Endothelial cell of umbilical vein (primary cell): ENCODE data around the gene ANK2.

ENCODE experiments used
- EZH2 ChIP-seq: IDR thresholded peaks from 2 replicates; pipeline ENCODE4 v1.6.1; 2012; ENCODE audit warnings: borderline replicate concordance, low read depth, mild to moderate bottlenecking, moderate library complexity, low read length, inconsistent platforms; ENCODE audit not compliant: severe bottlenecking
- POLR2A ChIP-seq: IDR thresholded peaks from 2 replicates; pipeline ENCODE4 v1.6.1; 2012; ENCODE audit warnings: low read depth, mild to moderate bottlenecking, control low read depth, low read length
- POLR2AphosphoS5 ChIP-seq: IDR thresholded peaks from 2 replicates; pipeline ENCODE4 v1.6.1; 2012; ENCODE audit warnings: low read depth, mild to moderate bottlenecking, control low read depth, low read length, moderate library complexity; ENCODE audit not compliant: insufficient read depth
- TF ChIP-seq, protein P1 (sequence below): IDR thresholded peaks from 2 replicates; pipeline ENCODE4 v1.6.1; 2011; ENCODE audit not compliant: insufficient read depth, insufficient read length
- TF ChIP-seq, protein P2 (sequence below), 2 donors: IDR thresholded peaks; 1 replicate in 1 of 2; 2 replicates in 1 of 2; pipeline ENCODE4 v1.5.1; 2011; ENCODE audit warnings: low read length in 2 of 2, mild to moderate bottlenecking in 2 of 2, moderate library complexity in 2 of 2, control low read depth in 1 of 2, inconsistent platforms in 1 of 2, low read depth in 1 of 2; ENCODE audit not compliant: insufficient read depth in 1 of 2; ENCODE audit errors: extremely low read depth in 1 of 2

DNA sequence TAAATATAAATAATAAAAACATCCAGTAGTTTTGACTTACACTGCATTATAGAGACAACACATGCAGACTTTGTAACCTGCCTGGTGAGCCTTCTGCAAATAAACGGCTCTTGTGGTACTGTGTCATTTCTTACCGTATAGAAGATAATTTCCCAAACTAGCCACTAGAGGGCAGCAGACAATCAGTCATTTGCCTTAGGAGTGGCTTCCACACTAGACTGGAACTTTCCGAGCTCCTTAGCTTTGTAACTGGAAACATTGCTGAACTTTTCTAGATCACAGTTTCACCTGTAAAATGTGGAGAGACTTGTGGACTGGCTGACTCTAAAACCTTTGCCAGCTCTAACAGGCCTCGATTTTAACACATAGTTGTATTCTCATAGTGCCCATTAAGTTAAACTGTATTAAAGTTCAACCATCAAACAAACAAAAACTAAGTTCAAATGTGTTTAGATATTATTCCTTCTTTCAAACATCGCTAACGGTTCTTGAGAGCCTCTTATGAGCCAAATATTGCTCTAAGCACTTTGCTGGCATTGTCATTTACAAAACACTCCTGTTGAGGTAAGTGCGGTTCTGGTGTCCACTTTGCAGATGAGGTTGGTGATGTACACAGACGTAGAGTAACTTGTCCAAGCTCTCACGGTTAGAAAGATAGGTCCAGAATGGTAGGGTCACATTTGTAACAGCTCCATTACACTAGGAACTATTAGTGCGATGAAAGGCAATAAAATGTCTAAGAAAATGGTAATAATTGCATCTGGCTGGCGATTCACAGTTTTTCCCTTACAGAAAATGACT lies 345.5 kb downstream of the ANK2 start:
- TF ChIP-seq EZH2 (no peak), POLR2AphosphoS5 (no peak), POLR2A (no peak)
- TF ChIP-seq, protein P1, sequence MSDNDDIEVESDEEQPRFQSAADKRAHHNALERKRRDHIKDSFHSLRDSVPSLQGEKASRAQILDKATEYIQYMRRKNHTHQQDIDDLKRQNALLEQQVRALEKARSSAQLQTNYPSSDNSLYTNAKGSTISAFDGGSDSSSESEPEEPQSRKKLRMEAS: no peak
- TF ChIP-seq, protein P2, sequence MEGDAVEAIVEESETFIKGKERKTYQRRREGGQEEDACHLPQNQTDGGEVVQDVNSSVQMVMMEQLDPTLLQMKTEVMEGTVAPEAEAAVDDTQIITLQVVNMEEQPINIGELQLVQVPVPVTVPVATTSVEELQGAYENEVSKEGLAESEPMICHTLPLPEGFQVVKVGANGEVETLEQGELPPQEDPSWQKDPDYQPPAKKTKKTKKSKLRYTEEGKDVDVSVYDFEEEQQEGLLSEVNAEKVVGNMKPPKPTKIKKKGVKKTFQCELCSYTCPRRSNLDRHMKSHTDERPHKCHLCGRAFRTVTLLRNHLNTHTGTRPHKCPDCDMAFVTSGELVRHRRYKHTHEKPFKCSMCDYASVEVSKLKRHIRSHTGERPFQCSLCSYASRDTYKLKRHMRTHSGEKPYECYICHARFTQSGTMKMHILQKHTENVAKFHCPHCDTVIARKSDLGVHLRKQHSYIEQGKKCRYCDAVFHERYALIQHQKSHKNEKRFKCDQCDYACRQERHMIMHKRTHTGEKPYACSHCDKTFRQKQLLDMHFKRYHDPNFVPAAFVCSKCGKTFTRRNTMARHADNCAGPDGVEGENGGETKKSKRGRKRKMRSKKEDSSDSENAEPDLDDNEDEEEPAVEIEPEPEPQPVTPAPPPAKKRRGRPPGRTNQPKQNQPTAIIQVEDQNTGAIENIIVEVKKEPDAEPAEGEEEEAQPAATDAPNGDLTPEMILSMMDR (IDR thresholded peaks at IDR 0.05; ENCODE audit: extremely low read depth in 1 of 2, insufficient read depth in 1 of 2, low read depth in 1 of 2, low read length in 2 of 2): peak; percentile 43 to 50
